Stimulated activated CD8-positive, alpha-beta memory T cell treated with anti-CD3 and anti-CD28 coated beads, Interleukin-15, amount 100 ng/mL, for 24 hours (primary cell): Measurements from ENCODE around the gene MTFMT.

Experiments used
- DNase-seq: peaks from one replicate; pipeline ENCODE4 v3.0.0-alpha.2; 2020; ENCODE audit warnings: low read depth

Gene MTFMT

DNA sequence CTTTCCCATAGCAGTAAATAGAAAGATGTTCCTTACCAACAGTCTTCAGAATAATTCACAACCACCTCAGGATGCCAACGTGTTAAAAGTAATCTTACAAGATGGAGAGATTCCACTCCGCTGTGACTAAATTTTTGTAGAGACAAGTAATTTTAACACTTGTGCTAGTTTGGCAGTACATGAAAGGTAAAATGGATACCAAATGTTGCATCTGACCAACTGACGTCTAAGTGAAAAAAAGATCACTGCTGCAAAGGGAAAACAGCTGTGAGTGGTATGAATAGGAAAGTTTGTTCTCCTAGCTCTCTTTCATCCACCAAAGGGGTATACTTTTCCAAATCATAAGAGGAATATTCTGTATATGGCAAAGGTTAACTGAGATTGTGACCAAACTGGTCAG is 42.3 kb downstream of the MTFMT start:
- DNase-seq: no peak

DNA sequence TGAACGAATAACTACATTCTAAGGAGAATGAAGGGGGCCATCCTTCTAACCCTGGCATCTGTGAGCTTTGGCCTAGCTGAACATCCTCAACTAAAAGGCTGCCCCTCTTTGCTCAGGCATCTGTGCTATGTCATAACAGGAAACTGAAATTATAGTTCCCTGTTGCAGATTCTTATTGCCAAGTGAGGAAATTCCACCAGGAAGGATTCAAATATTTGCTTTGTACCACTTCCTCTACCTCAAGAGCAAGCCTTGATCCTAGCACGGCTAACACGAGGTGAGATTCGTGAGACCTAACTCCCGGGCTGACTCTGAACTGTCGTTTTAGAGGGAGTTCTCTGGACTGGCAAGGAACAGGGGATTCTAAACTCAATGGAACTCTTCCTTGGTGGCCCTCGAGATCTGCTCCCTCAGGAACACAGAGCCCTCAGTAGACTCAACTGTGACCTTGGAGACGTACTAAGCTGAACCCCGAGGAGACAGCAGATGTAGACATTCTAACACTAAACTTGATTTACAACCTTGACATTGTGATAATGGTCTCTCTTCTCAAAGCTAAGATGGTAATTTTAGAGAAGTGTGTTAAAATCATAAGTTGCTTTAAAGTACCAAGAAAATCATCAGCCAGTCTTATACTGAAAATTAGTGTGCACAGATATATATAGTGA is 43.9 kb downstream of the MTFMT start:
- no peak for DNase-seq

DNA sequence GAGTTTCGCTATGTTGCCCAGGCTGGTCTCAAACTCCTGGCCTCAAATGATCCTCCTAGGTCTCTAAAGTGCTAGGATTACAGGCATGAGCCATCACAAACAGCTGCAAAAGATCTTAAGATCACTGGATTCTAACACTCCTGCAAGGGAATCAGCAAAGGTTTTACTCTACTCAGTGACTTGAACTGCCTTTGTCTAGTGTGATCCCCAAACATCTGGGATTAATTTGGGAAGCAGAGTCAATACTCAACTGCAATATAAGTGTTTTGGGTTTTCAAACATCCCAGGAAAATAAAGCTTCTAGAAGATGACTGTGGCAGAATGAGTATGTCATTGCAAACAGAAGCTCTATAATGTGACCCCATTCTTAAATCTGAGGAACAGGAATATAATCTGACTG is 47.0 kb downstream of the MTFMT start:
- no peak for DNase-seq

DNA sequence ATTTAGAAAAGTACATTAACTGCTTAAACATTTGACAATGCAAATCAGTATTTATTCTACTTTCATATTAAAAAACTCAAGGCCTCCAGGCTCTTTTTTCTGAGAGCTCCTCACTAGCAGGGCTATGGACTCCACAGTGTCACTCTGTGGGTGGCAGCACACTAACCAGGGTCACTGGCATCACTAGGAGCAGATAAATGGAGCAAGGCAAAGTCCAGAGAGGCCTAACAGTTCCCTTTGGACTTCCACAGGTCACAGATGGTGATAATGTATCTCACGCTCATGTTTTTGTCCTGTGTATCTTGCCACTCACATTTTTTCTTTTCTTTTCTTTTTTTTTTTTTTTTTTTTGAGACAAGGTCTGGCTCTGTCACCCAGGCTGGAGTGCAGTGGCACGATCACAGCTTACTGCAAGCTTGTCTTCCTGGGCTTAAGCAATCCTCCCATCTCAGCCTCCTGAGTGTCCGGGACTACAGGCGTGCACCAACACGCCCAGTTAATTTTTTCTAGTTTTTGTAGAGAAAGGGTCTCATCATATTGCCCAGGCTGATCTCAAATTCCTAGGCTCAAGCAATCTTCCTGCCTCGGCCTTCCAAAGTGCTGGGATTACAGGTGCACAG is 47.5 kb downstream of the MTFMT start:
- no peak for DNase-seq

DNA sequence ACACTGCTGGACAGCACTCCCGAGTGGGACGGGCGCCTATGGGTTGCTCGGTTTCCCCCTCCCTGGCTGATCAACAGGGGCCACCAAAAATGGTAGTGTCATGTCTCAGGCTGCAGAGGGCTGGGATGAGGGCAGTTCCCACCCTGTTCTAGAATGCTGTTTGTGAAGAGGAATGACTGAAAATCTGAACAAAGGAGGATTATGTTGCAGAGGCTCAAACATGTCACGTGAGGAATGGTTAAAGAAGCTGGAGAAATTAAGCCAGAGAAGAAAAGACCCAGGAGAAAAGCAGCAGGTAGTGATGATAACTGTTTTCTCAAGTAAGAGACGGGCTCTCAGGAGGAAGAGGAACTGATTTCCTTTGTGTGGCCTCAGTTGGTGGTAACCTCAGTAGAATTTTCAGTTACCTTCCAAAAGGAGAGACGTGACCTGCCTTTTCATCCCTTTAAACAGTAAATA is 50.2 kb downstream of the MTFMT start:
- no peak for DNase-seq

DNA sequence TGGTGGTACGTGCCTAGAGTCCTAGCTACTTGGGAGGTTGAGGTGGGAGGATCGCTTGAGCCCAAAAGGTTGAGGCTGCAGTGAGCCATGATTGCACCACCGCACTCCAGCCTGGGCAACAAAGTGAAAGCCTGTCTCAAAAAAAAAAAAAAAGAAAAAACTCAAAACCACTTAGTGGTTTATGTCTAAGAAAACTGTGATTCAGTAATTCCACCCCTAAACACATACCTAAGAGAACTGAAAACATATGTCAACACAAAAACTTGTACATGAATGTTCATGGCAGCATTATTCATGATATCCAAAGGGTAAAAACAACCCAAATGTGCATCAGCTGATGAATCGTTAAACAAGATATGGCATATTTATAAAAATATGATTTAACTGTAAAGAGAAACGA is 54.0 kb downstream of the MTFMT start:
- DNase-seq: no peak

DNA sequence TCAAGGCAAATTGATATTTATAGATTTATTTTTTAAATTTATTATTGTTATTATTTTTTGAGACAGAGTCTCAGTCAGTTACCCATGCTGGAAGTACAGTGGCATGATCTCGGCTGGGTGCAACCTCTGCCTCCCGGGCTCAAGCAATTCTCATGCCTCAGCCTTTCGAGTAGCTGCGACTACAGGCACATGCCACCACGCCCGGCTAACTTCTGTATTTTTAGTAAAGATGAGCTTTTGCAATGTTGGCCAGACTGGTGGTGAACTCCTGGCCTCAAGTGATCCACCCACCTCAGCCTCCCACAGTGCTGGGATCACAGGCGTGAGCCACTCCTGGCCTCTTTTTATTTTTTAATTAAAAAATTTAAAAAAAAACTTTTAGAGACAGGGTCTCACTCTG is 58.7 kb downstream of the MTFMT start:
- DNase-seq: no peak

DNA sequence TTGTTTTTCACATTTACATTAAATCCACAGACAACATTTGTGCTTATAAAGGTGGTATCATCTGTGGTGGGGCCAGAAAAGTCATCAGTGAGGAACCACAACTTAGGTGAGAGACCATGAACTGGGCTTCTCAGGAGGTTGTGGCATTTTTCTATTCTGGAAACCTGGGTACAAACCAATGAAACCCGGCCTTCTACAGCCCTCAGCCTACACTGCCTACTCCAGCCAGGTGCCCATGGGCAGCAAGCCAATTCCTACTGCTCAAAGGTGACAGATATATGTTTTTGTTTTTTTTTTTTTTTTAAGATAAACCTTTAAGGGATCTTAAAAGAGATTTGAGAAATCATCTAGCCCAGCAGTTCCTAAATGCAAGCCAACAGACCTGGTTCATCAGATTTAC is 60.0 kb downstream of the MTFMT start:
- DNase-seq: no peak

DNA sequence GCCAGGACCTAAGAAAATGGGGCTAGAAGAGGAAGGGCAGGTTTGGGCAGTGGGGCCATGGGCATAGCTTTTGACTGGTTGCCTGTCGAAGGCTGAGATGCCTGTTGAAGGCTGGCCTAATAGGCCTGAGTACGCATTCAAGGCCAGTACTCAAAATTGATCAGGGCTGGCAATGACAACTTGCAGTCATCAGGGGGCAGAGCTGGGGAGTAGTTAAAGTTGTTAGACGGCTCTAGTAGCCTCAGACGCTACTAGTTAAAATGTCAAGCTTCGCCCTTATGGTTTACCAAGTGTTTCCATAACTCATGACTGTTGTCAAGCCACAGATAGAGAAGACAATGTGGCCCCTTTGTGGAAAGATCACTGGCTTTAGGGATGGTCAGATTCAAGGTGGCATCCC is 68.4 kb downstream of the MTFMT start:
- no peak for DNase-seq

DNA sequence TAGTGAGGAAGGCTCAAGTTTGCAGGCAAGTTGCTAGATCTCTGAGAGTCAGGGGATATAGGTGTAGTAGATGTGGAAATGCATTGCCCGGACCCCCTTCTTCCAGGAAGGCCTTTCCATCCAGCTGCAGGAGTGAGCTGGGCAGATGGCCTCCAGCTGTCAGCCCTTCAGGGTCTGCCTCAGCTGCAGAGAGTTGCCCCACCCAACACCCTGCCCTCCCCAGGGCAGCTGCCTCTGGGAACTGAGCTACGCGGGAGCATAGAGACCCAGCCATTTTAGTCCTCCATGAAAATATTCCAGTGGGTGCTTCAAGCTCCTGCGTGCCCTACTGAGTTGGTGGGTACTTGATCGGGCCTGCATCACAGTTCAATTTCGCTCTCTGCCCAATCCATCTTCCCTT is 69.3 kb downstream of the MTFMT start:
- DNase-seq: no peak

DNA sequence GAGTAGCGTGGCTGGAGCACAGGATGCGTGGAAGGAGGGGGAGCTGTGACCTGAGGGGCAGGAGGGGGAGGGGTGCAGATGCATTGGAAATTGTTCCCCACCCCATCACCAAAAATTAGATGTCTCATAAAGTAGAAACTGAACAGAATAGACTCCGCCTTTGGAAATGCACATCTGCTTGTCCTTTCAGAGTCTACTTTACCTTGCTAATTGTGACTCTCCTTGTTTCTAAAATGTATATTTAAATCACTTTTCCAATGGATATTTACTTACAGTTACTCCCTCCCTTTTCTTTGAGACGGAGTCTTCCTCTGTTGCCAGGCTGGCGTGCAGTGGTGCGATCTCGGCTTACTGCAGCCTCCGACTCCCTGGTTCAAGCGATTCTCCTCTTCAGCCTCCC is 70.3 kb downstream of the MTFMT start:
- no peak for DNase-seq

DNA sequence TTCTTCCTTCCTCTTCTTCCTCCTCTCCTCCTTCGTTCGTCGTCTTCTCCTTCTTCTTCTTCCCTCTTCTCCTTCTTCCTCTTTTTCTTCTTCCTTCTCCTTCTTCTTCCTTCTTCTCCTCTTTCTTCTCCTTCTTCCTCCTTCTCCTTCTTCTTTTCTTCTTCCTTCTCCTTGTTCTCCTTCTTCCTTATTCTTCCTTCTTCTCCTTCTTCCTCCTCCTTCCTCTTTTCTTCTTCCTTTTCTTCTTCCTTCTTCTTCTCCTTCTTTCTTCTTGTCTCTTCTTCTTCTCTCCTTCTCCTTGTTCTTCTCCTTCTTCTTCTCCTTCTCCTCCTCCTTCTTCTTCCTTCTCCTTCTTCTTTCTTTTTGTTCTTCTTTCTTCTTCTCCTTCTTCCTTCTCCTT is 75.0 kb downstream of the MTFMT start:
- DNase-seq: no peak

DNA sequence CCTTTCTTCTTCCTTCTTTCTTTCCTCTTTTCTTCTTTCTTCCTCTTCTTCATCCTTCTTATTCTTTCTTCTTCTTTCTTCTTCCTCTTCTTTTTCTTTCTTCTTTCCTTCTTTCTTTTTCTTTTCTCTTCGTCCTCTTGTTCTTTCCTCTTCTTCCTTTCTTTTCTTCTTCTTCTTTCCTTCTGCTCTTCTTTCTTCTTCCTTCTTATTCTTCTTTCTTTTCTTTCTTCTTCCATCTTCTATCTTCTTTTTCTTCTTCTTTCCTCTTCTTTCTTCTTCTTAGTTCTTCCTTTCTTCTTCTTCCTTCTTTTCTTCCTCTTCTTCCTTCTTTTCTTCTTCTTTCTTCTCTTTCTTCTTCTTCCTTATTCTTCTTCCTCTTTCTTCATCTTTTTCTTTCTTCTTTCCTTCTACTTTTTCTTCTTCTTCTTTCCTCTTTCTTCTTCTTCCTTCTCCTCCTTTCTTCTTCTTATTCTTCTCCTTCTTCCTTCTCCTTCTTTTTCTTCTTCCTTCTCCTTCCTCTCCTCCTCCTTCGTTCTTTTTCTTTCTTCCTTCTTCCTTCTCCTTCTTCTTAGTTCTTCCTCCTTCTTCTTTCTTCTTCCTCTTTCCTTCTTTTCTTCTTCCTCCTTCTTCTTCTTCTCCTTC is 77.5 kb downstream of the MTFMT start:
- no peak for DNase-seq
